Uterus (tissue), 2 donors: Measurements from ENCODE around the gene GSTA4.

Experiments
- CTCF ChIP-seq, 4 experiments: fragments of 200-600 bp in 2 of 4; fragments of 450-650 bp in 2 of 4; sonication (generic) in 2 of 4; IDR thresholded peaks; one replicate each; pipeline ENCODE4 v1.5.1; 2016 to 2019; ENCODE audit warnings: antibody characterized with exemption in 4 of 4, mild to moderate bottlenecking in 2 of 4, moderate library complexity in 1 of 4
- POLR2A ChIP-seq, 2 donors: fragments of 450-650 bp; IDR thresholded peaks; one replicate each; pipeline ENCODE4 v1.6.1; 2016; ENCODE audit warnings: antibody characterized with exemption in 2 of 2, mild to moderate bottlenecking in 1 of 2, moderate library complexity in 1 of 2

GRCh38 chr6:53029257-53029656 lies 34.2 kb upstream of the GSTA4 start:
- no peak for TF ChIP-seq POLR2A (IDR thresholded peaks at IDR 0.05)
- TF ChIP-seq CTCF (IDR thresholded peaks at IDR 0.05): no peak
